ENCODE data around the gene RNF26.

RNF26 gene

DNA sequence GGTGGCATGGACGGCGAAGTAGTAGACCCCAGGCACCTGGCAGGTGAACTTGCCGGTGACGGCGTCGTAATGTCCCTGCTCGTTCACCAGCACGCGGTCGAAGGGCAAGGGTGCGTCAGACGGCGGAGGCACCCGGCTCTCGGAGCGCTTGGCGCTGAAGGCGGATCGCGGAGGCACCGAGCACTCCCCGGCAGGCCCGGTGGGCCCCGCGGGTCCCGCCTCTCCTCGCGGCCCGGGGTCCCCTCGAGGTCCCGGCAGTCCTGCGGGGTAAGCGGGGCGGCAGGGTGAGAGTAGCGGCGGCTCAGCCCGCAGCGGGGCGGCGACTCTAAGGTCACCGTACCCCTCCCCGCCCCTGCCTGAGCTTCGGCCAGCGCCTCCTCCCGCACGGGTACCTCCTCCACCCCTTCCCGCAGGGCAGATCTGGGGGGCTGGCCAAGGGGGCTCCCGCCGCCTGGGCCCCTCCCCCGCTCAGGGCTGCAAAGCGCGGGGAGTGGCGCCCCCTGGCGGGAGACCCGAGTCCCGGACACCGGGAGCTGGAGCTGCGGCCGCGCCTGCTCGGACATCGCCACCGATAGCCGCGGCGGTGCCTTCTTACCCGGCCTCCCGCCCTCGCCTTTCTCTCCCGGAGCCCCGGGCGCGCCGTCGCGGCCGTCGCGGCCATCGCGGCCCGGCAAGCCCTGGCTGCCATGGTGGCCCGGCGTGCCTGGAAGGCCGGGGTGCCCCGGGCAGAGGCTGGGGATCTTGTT is 5.4 kb downstream of the RNF26 start:
- Histone ChIP-seq H3K4me3 (peak overlapping the region; percentile 67), H3K4me1 (peaks cover 77% of the 10 kb centered on the region), H3K4me2 (peak overlapping the region; percentile 98), H3K27ac (peak overlapping the region; percentile 64), H3K27me3 (peaks cover 42% of the 10 kb centered on the region), H3K9me3 (no peaks in the 10 kb centered on the region), H4K20me1 (peaks cover 14% of the 10 kb centered on the region), H3K9ac (peak overlapping the region; percentile 69), H3K36me3 (peaks cover 6% of the 10 kb centered on the region; the same call in 1 of the 2 replicates)
- no peak for TF ChIP-seq Cebpa-rat (IDR thresholded peaks at IDR 0.05)

DNA sequence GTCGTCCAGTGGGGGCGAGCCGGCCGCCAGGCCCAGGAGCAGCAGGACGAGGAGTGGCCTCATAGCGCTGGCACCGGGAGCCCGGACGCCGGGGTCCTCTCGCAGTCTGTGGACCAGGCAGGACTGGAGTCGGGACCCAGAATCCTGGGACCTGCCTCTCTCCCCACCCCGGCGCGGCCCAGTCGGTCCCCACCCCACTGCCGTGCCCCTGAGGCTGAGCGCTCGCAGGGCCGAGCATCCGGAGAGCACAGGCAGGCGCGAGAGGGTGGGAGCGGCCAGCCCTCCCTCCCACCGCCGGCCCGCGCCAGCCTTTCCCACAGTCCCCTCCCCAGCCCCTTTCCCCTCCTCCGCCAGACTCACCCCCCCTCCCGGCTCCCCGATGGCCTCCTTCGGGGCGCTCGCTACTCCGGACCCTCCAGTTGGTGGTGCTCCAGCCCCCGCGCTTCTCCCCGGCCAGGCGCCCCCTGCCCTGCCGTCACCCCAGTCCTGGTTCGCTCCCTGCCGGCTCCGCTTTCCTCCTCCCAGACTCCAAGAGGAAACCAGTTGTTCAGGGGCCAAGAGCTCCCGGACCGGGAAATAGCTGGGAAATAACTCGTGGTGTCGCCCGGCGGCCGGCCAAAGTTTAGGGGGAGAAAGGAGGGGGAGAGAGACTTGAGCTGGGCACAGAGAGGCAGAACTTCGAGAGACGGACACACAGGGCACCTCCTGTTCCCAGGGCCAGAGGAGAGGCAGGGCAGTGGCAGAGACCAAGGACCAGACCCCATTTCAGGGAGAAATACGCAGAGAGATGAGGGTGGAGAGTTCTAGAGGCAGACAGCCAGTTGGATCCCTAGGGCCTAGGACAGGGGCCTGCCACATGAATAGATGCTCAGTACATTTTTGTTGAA is 6.3 kb downstream of the RNF26 start, which contains the start of gene C1QTNF5:
Gene C1QTNF5, minus strand, starts transcription at position 549 of the 887 bp plus-strand sequence. Its CDS starts 486 bp downstream, at position 63.
- peak within 1 kb of the TSS; percentile 64 for H3K27ac ChIP-seq
- H3K9me3 ChIP-seq, result no peaks in the 10 kb centered on the region
- peaks cover 42% of the 10 kb centered on the region for H3K27me3 ChIP-seq
- H3K36me3 ChIP-seq, result peaks cover 6% of the 10 kb centered on the region; the same call in 1 of the 2 replicates
- peak within 1 kb of the TSS; percentile 67 for H3K4me3 ChIP-seq
- peak within 1 kb of the TSS; percentile 98 for H3K4me2 ChIP-seq
- peaks cover 14% of the 10 kb centered on the region for H4K20me1 ChIP-seq
- no peak for TF ChIP-seq Cebpa-rat (IDR thresholded peaks at IDR 0.05)
- H3K9ac ChIP-seq, result peak within 1 kb of the TSS; percentile 69
- H3K4me1 ChIP-seq, result peaks cover 68% of the 10 kb centered on the region

GRCh38 chr11:119341222-119342022 is 7.1 kb downstream of the RNF26 start:
- H3K4me3 ChIP-seq, result peak overlapping the region; percentile 67
- peaks cover 60% of the 10 kb centered on the region for H3K4me1 ChIP-seq
- peaks cover 14% of the 10 kb centered on the region for H4K20me1 ChIP-seq
- H3K9me3 ChIP-seq, result no peaks in the 10 kb centered on the region
- no peaks in the 10 kb centered on the region for H3K36me3 ChIP-seq
- peaks cover 42% of the 10 kb centered on the region for H3K27me3 ChIP-seq
- H3K4me2 ChIP-seq, result peak overlapping the region; percentile 98
- peak overlapping the region; percentile 39; the same call in 1 of the 2 replicates for H3K9ac ChIP-seq
- peak overlapping the region; percentile 61; the same call in 1 of the 2 replicates for H3K27ac ChIP-seq
- TF ChIP-seq Cebpa-rat (IDR thresholded peaks at IDR 0.05), result no peak

DNA sequence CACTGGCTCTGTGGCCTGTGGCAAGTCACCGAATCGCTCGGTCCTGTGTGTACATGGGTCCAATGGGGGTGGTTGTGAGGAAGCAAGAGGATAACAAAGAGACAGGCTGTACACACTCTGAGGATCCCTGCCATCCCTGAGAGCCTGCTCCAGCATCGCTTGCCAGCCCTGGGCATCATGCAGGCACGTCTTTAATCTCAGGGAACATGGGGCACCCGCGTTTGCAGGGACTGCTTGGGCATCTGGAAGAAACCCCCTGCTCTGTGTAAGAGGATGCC is 7.6 kb downstream of the RNF26 start:
- TF ChIP-seq Cebpa-rat (IDR thresholded peaks at IDR 0.05), result no peak
- Histone ChIP-seq H3K4me2 (peak overlapping the region; percentile 98), H3K9ac (no peak overlapping the region), H3K4me1 (peaks cover 55% of the 10 kb centered on the region), H3K36me3 (no peaks in the 10 kb centered on the region), H3K27me3 (peaks cover 42% of the 10 kb centered on the region), H3K9me3 (no peaks in the 10 kb centered on the region), H3K4me3 (no peak overlapping the region), H4K20me1 (peaks cover 14% of the 10 kb centered on the region), H3K27ac (no peak overlapping the region)

- Histone ChIP-seq H3K4me2 (peak overlapping the region; percentile 98), H3K27ac (no peak overlapping the region), H3K4me3 (no peak overlapping the region), H3K9me3 (no peaks in the 10 kb centered on the region), H3K27me3 (peaks cover 42% of the 10 kb centered on the region), H3K4me1 (peaks cover 49% of the 10 kb centered on the region), H3K9ac (no peak overlapping the region), H3K36me3 (no peaks in the 10 kb centered on the region), H4K20me1 (peaks cover 14% of the 10 kb centered on the region)
- no peak for TF ChIP-seq Cebpa-rat (IDR thresholded peaks at IDR 0.05)
Observed at GRCh38 chr11:119342362-119343130, 8.2 kb downstream of the RNF26 start.

- Histone ChIP-seq H3K4me3 (no peak overlapping the region), H3K4me2 (no peak overlapping the region), H3K9ac (no peak overlapping the region), H3K9me3 (no peaks in the 10 kb centered on the region), H3K27me3 (peaks cover 39% of the 10 kb centered on the region), H3K27ac (no peak overlapping the region), H3K4me1 (peaks cover 37% of the 10 kb centered on the region), H4K20me1 (peaks cover 10% of the 10 kb centered on the region), H3K36me3 (no peaks in the 10 kb centered on the region)
- no peak for TF ChIP-seq Cebpa-rat (IDR thresholded peaks at IDR 0.05)
Observed at GRCh38 chr11:119343726-119344125, 9.4 kb downstream of the RNF26 start.

- Histone ChIP-seq H3K4me1 (peaks cover 30% of the 10 kb centered on the region), H3K4me3 (no peak overlapping the region), H3K9me3 (no peaks in the 10 kb centered on the region), H3K36me3 (no peaks in the 10 kb centered on the region), H3K27me3 (peaks cover 31% of the 10 kb centered on the region), H4K20me1 (peaks cover 2% of the 10 kb centered on the region), H3K27ac (no peak overlapping the region), H3K4me2 (no peak overlapping the region), H3K9ac (no peak overlapping the region)
- TF ChIP-seq Cebpa-rat (IDR thresholded peaks at IDR 0.05), result no peak
Observed at GRCh38 chr11:119344291-119345010, 10.1 kb downstream of the RNF26 start.

GRCh38 chr11:119345685-119346084 is 11.4 kb downstream of the RNF26 start:
- no peak overlapping the region for H3K27ac ChIP-seq
- no peak overlapping the region for H3K9ac ChIP-seq
- peaks cover 17% of the 10 kb centered on the region for H3K4me1 ChIP-seq
- no peak overlapping the region for H3K4me3 ChIP-seq
- no peaks in the 10 kb centered on the region for H3K36me3 ChIP-seq
- no peak overlapping the region for H3K4me2 ChIP-seq
- no peaks in the 10 kb centered on the region for H3K9me3 ChIP-seq
- no peaks in the 10 kb centered on the region for H4K20me1 ChIP-seq
- H3K27me3 ChIP-seq, result peaks cover 19% of the 10 kb centered on the region
- no peak for TF ChIP-seq Cebpa-rat (IDR thresholded peaks at IDR 0.05)
